Vagina (tissue), 2 donors: ENCODE results near the gene DMD.

ENCODE experiments used
- CTCF ChIP-seq, 3 experiments: fragments of 450-650 bp in 2 of 3; fragments of 200-600 bp in 1 of 3; sonication (generic) in 1 of 3; IDR thresholded peaks; one replicate each; pipeline ENCODE4 v1.5.1; 2017 to 2019; ENCODE audit warnings: antibody characterized with exemption in 3 of 3, mild to moderate bottlenecking in 2 of 3, moderate library complexity in 2 of 3
- POLR2A ChIP-seq, 2 donors: fragments of 450-650 bp; IDR thresholded peaks; one replicate each; pipeline ENCODE4 v1.6.1; 2017; ENCODE audit warnings: antibody characterized with exemption in 2 of 2, mild to moderate bottlenecking in 2 of 2, moderate library complexity in 2 of 2
- POLR2AphosphoS5 ChIP-seq, 2 donors: sonication (generic); formaldehyde crosslinking; IDR thresholded peaks; one replicate each; pipeline ENCODE4 v1.9.0; 2017; ENCODE audit warnings: antibody characterized with exemption in 2 of 2, mild to moderate bottlenecking in 2 of 2, low read depth in 1 of 2; ENCODE audit not compliant: insufficient read depth in 1 of 2

- TF ChIP-seq POLR2A (IDR thresholded peaks at IDR 0.05) (no peak), CTCF (IDR thresholded peaks at IDR 0.05) (no peak), POLR2AphosphoS5 (IDR thresholded peaks at IDR 0.05; ENCODE audit: insufficient read depth in 1 of 2, low read depth in 1 of 2) (no peak)
Observed at GRCh38 chrX:33078273-33078672, 133.1 kb downstream of the DMD start.
